Body of pancreas (tissue), 4 donors: Measurements from ENCODE around the gene CACNA1E. TPM values are rescaled to one million over a fixed set of nuclear protein-coding genes. Genes with fewer than 3 reads are reported as not detected.

Experiments
- ATAC-seq: fragments of 150-250 bp; one replicate; pipeline ENCODE4 v1.9.1; 2016
- DNase-seq, 4 donors: peaks; one replicate each; pipeline ENCODE4 v3.0.0-alpha.2; 2019
- H3K27ac ChIP-seq, 4 donors: fragments of 200-600 bp; sonication (generic); 1 replicate in 3 of 4; 2 replicates in 1 of 4; pipeline versions ENCODE4 v1.5.1 to v1.6.1; 2016 to 2019; ENCODE audit warnings: mild to moderate bottlenecking in 1 of 4, mixed read lengths in 1 of 4, moderate library complexity in 1 of 4
- H3K27me3 ChIP-seq, 2 donors: fragments of 200-600 bp; sonication (generic); one replicate each; pipeline ENCODE4 v1.6.0; 2016; ENCODE audit warnings: mild to moderate bottlenecking in 1 of 2
- H3K36me3 ChIP-seq, 2 donors: fragments of 200-600 bp; sonication (generic); replicated peaks in 1 of 2; 2 replicates each; pipeline ENCODE4 v1.5.1; 2016; ENCODE audit warnings: low read depth in 2 of 2; ENCODE audit not compliant: insufficient read depth in 1 of 2
- H3K4me1 ChIP-seq: fragments of 200-600 bp; sonication (generic); one replicate; pipeline ENCODE4 v1.6.0; 2016
- H3K4me3 ChIP-seq, 2 donors: fragments of 200-600 bp; sonication (generic); 1 replicate in 1 of 2; 2 replicates in 1 of 2; pipeline ENCODE4 v1.5.1; 2016 to 2019
- H3K9me3 ChIP-seq, 3 donors: fragments of 200-600 bp; sonication (generic); 1 replicate in 2 of 3; 2 replicates in 1 of 3; pipeline ENCODE4 v1.5.1; 2016
- CTCF ChIP-seq, 7 experiments: fragments of 450-650 bp in 4 of 7; fragments of 200-600 bp in 3 of 7; sonication (generic) in 3 of 7; IDR thresholded peaks; one replicate each; pipeline ENCODE4 v1.5.1; 2016 to 2019; ENCODE audit warnings: antibody characterized with exemption in 7 of 7
- POLR2A ChIP-seq, 3 donors: fragments of 450-650 bp; IDR thresholded peaks; one replicate each; pipeline ENCODE4 v1.6.1; 2016; ENCODE audit warnings: antibody characterized with exemption in 3 of 3, mild to moderate bottlenecking in 2 of 3
- WGBS, 2 donors: methylation state at CpG; one replicate each; pipeline ENCODE4 v1.1.5; 2017; 5-methylcytosine and 5-hydroxymethylcytosine counted together
- intact Hi-C: fragments of 100-400 bp; cut with DNase I; formaldehyde crosslinking; loops from one replicate; pipeline ENCODE4 v1.15.1; 2023
- total RNA-seq, 2 donors: library from RNA; depleted of rRNA; stranded (reverse); fragments of >200 nt; gene quantifications; one replicate each; pipeline ENCODE4 v1.1.0, GENCODE V29; 2016

Gene CACNA1E
- total RNA-seq, 2 donors from 2014 or later, result 1.0 TPM; not detected in 1

DNA sequence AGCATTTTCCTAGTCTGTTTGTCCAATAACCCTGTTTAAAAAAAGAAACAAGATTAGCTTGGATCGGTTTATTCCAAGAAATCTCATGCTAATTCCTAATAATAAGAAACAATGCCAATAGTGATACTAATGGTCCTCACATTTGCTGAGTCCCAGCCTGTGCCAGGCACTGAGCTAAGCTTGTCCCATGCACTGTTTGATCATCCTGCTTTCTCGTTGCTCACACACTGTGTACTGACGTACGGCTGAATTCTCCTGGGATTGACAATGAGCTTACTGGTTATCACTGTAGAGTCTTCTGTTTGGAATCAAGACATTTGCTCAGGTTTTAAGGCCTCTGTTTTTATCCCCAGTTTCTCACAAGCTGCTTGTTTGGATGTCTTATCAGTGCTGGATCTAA lies 71.1 kb downstream of the CACNA1E start:
- no peak overlapping the region for H3K4me3 ChIP-seq
- H3K4me1 ChIP-seq, result no peaks in the 10 kb centered on the region
- intact Hi-C loops, result no loop called here
- no peaks in the 10 kb centered on the region for H3K36me3 ChIP-seq
- H3K27ac ChIP-seq, result no peak overlapping the region
- no peak for DNase-seq
- H3K27me3 ChIP-seq, result no peaks in the 10 kb centered on the region
- 41 to 43% methylated on average over 3 to 4 of the region's 4 CpGs for WGBS, 2 donors
- TF ChIP-seq POLR2A (IDR thresholded peaks at IDR 0.05), result no peak
- no peak for TF ChIP-seq CTCF (IDR thresholded peaks at IDR 0.05)
- ATAC-seq, result no peak
- no peaks in the 10 kb centered on the region for H3K9me3 ChIP-seq

DNA sequence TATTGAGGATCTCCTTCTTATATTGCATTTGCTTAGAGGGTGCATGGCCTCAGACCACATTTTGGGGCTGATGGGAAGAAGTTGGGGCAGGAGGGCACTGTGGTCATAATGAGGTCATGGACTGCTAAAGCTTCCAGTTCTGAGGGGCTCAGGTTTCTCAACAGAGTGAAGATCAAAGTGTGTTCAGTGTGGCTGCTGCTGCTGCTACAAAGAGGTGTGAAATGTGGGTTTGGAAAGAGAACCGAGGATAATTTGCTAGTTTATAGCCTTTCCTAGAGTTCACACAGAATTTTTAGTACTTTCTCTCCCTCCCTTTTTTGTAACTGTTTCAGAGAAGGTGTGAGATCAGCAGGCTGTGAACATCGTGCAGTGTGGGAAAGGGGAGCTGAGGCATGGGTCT lies 73.3 kb downstream of the CACNA1E start:
- DNase-seq, result no peak
- H3K4me1 ChIP-seq, result no peaks in the 10 kb centered on the region
- TF ChIP-seq POLR2A (IDR thresholded peaks at IDR 0.05) (no peak), CTCF (IDR thresholded peaks at IDR 0.05) (no peak)
- H3K27ac ChIP-seq, result no peak overlapping the region
- H3K27me3 ChIP-seq, result no peaks in the 10 kb centered on the region
- H3K4me3 ChIP-seq, result no peak overlapping the region
- no peaks in the 10 kb centered on the region for H3K9me3 ChIP-seq
- no peaks in the 10 kb centered on the region for H3K36me3 ChIP-seq
- ATAC-seq, result no peak
- intact Hi-C loops, result no loop called here
- WGBS, 2 donors, result 12 to 23% methylated on average over 2 of the region's 2 CpGs

DNA sequence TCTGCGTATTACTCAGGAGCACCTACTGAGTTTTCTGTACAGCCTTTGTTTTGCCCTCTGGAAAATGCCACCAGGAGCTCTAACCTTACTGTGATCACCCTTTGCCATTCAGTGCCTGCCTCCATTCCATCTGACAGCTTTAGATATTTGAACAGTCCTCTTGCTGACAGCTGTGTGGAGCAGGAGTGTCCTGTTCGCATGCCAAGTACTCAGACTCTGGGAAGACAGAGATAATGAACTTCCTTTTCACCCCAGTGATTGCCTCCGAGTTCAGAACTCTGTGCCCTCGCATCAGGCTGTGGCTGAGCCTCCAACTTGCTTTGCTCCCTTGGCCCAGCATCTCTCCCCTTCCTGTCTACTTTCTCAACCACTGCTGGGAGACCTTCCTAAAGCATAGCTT lies 74.0 kb downstream of the CACNA1E start:
- Histone ChIP-seq H3K9me3 (no peaks in the 10 kb centered on the region), H3K4me3 (no peak overlapping the region), H3K27ac (no peak overlapping the region), H3K36me3 (no peaks in the 10 kb centered on the region), H3K4me1 (no peaks in the 10 kb centered on the region), H3K27me3 (no peaks in the 10 kb centered on the region)
- intact Hi-C loops, result no loop called here
- no peak for ATAC-seq
- TF ChIP-seq CTCF (IDR thresholded peaks at IDR 0.05), result no peak
- no peak for TF ChIP-seq POLR2A (IDR thresholded peaks at IDR 0.05)
- 56 to 75% methylated on average over 3 to 4 of the region's 4 CpGs for WGBS, 2 donors
- no peak for DNase-seq

- intact Hi-C loops, result no loop called here
- TF ChIP-seq CTCF (IDR thresholded peaks at IDR 0.05), result no peak
- TF ChIP-seq POLR2A (IDR thresholded peaks at IDR 0.05), result no peak
- no peaks in the 10 kb centered on the region for H3K4me1 ChIP-seq
- 89 to 91% methylated on average over 4 of the region's 4 CpGs for WGBS, 2 donors
- no peaks in the 10 kb centered on the region for H3K36me3 ChIP-seq
- no peak overlapping the region for H3K27ac ChIP-seq
- no peak overlapping the region for H3K4me3 ChIP-seq
- ATAC-seq, result no peak
- no peak for DNase-seq
- no peaks in the 10 kb centered on the region for H3K9me3 ChIP-seq
- no peaks in the 10 kb centered on the region for H3K27me3 ChIP-seq
These were observed 75.1 kb downstream of the CACNA1E start for GRCh38 chr1:181558416-181558815.

DNA sequence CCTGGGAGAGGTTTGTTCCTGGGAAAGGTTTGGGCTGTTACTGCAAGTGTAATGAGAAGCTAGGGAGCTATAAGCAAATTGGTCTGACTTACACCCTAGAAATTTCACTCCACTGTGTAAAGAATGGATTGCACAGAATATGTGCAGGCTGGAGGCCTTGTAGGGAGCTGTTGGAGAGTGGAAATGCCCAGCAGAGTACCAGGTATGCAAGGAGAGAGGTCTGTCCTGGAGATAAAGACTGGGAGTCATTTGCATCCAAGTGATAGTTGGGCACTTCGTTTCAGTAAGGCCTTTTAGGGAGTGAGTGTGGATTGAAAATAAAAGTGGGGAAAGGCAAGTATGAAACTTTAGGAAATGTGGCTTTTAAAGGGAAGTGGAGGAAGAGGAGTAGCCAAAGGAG lies 75.8 kb downstream of the CACNA1E start:
- ATAC-seq (no peak), DNase-seq (no peak)
- H3K4me1 ChIP-seq, result no peaks in the 10 kb centered on the region
- intact Hi-C loops, result no loop called here
- no peaks in the 10 kb centered on the region for H3K9me3 ChIP-seq
- 0 to 4% methylated on average over 1 of the region's 1 CpG for WGBS, 2 donors
- TF ChIP-seq CTCF (IDR thresholded peaks at IDR 0.05), result no peak
- TF ChIP-seq POLR2A (IDR thresholded peaks at IDR 0.05), result no peak
- no peak overlapping the region for H3K4me3 ChIP-seq
- H3K27ac ChIP-seq, result no peak overlapping the region
- no peaks in the 10 kb centered on the region for H3K27me3 ChIP-seq
- H3K36me3 ChIP-seq, result no peaks in the 10 kb centered on the region
